ENCODE data around the gene DAG1. TPM values are rescaled to one million over a fixed set of nuclear protein-coding genes. Genes with fewer than 3 reads are reported as not detected.

The DAG1 gene
- total RNA-seq, 4 donors from 2014 or later = 43.0 to 88.0 (median 65.5) TPM

- no peak overlapping the region for H3K4me3 ChIP-seq (ENCODE audit: low read depth, poor library complexity, severe bottlenecking)
- TF ChIP-seq, protein P1, sequence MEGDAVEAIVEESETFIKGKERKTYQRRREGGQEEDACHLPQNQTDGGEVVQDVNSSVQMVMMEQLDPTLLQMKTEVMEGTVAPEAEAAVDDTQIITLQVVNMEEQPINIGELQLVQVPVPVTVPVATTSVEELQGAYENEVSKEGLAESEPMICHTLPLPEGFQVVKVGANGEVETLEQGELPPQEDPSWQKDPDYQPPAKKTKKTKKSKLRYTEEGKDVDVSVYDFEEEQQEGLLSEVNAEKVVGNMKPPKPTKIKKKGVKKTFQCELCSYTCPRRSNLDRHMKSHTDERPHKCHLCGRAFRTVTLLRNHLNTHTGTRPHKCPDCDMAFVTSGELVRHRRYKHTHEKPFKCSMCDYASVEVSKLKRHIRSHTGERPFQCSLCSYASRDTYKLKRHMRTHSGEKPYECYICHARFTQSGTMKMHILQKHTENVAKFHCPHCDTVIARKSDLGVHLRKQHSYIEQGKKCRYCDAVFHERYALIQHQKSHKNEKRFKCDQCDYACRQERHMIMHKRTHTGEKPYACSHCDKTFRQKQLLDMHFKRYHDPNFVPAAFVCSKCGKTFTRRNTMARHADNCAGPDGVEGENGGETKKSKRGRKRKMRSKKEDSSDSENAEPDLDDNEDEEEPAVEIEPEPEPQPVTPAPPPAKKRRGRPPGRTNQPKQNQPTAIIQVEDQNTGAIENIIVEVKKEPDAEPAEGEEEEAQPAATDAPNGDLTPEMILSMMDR (IDR thresholded peaks at IDR 0.05) = no peak
- TF ChIP-seq POLR2A (IDR thresholded peaks at IDR 0.05) = no peak
- WGBS, 2 donors = 29 to 77% methylated on average over 2 of the region's 2 CpGs
- intact Hi-C loops (cut with DNase I; ENCODE audit: low total_unique reads) = no loop called here
- DNase-seq (ENCODE audit: low spot score in 2 of 2) = no peak
These were observed 97.3 kb downstream of the DAG1 start for GRCh38 chr3:49567406-49567805.

- H3K4me3 ChIP-seq (ENCODE audit: low read depth, poor library complexity, severe bottlenecking) = no peak overlapping the region
These were observed 98.9 kb downstream of the DAG1 start for GRCh38 chr3:49568965-49569364.

DNA sequence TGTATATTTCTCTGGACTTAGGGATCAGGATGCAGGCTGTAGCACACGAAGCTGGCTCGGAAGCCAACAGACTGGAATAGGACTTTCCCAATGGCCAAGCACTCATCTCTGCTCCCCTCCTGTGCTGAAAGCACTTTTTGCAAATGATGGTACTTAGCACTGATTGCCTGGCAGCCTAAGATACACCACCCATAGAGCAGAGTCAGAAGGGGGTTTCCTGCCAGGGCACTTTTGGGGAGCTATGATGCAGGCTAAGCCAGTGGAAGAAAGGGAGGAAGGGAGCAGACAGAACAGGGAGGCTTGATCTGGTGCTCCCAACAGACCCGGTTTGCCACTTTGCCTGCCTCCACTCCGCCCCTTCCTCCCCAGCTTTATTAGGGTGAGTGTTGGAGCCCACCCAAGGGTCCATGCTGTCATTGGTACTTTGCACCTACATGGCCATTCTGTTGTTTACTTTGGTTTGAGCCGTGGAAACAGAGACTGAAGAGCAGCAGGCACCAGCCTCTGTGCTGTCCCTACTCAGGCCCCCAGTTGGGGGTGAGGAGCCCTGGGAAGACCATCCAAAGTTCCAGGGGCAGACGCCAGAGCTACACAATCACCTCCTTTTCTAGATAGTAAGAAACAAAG is 100.1 kb downstream of the DAG1 start:
- WGBS, 2 donors = 72 to 73% methylated on average over 6 of the region's 6 CpGs
- intact Hi-C loops (cut with DNase I; ENCODE audit: low total_unique reads) = no loop called here
- peak in 1 of 2 donors; percentile 52 for DNase-seq (ENCODE audit: low spot score in 2 of 2)
- H3K4me3 ChIP-seq (ENCODE audit: low read depth, poor library complexity, severe bottlenecking) = no peak overlapping the region
- no peak for TF ChIP-seq POLR2A (IDR thresholded peaks at IDR 0.05)
- TF ChIP-seq, protein P1 (IDR thresholded peaks at IDR 0.05) = no peak

More at GRCh38 chr3:49568965-49569364, 98.9 kb downstream of the DAG1 start:
- no peak for DNase-seq (ENCODE audit: low spot score in 2 of 2)
- intact Hi-C loops (cut with DNase I; ENCODE audit: low total_unique reads) = no loop called here
- TF ChIP-seq, protein P1 (IDR thresholded peaks at IDR 0.05) = no peak
- TF ChIP-seq POLR2A (IDR thresholded peaks at IDR 0.05) = no peak

- intact Hi-C loops (cut with DNase I; ENCODE audit: low total_unique reads) = no loop called here
- no peak for DNase-seq (ENCODE audit: low spot score in 2 of 2)
- no peak for TF ChIP-seq POLR2A (IDR thresholded peaks at IDR 0.05)
- TF ChIP-seq, protein P1 (IDR thresholded peaks at IDR 0.05) = no peak
- H3K4me3 ChIP-seq (ENCODE audit: low read depth, poor library complexity, severe bottlenecking) = no peak overlapping the region
These were observed 112.1 kb downstream of the DAG1 start for GRCh38 chr3:49582177-49582576.

Other genes with a start within 250 kb of the DAG1 start
- 1 to 10 TPM; 3.1 to 8.6 (median 5.0) TPM for gene C3orf62, start 193.0 kb upstream of the DAG1 start, total RNA-seq
- gene USP4, start 130.2 kb upstream of the DAG1 start, total RNA-seq = 10 to 100 TPM; 29.9 to 34.2 (median 31.5) TPM
- gene GPX1, start 111.9 kb upstream of the DAG1 start, total RNA-seq = 100 to 1,000 TPM; 116 to 224 (median 161) TPM
- gene RHOA, start 58.3 kb upstream of the DAG1 start, total RNA-seq = 100 to 1,000 TPM; 266 to 511 (median 312) TPM
- 10 to 100 TPM in 3 of 4 donors, 1 to 10 TPM in 1; 6.6 to 26.4 (median 14.1) TPM for gene TCTA, start 57.8 kb upstream of the DAG1 start, total RNA-seq
- 1 to 10 TPM; 1.8 to 9.3 (median 5.4) TPM for gene AMT, start 47.8 kb upstream of the DAG1 start, total RNA-seq
- 1 to 10 TPM; 3.4 to 6.7 (median 5.9) TPM for gene NICN1, start 40.9 kb upstream of the DAG1 start, total RNA-seq
- under 1 TPM; 0.04 to 0.36 (median 0.14) TPM for gene BSN, start 84.2 kb downstream of the DAG1 start, total RNA-seq
- gene APEH, start 204.1 kb downstream of the DAG1 start, total RNA-seq = 10 to 100 TPM; 73.8 to 92.4 (median 83.1) TPM
- gene MST1, start 219.2 kb downstream of the DAG1 start, total RNA-seq = 10 to 100 TPM; 12.9 to 24.7 (median 17.4) TPM
- 10 to 100 TPM; 12.8 to 28.4 (median 26.5) TPM for gene RNF123, start 219.3 kb downstream of the DAG1 start, total RNA-seq
- gene AMIGO3, start 249.4 kb downstream of the DAG1 start, total RNA-seq = 1 to 10 TPM; 1.0 to 3.7 (median 3.1) TPM